Measurements from ENCODE around the gene USP21.

Gene USP21

GRCh38 chr1:161157867-161158266, 1.4 kb upstream of the USP21 start:
- Histone ChIP-seq H3K4me2 (ENCODE audit: low read length) (no peak overlapping the region), H3K18ac (ENCODE audit: low read length) (no peak overlapping the region), H3K4me1 (ENCODE audit: control insufficient read depth, low read depth, low read length) (peaks cover 4% of the 10 kb centered on the region), H3K79me2 (ENCODE audit: control insufficient read depth, insufficient read depth, low read length) (no peaks in the 10 kb centered on the region), H2BK120ac (ENCODE audit: low read depth, low read length) (no peak overlapping the region), H3K56ac (ENCODE audit: low read length) (no peak overlapping the region), H3K27me3 (ENCODE audit: insufficient read depth, low read length, poor library complexity) (no peaks in the 10 kb centered on the region), H4K5ac (ENCODE audit: low read length) (no peak overlapping the region), H3K9ac (ENCODE audit: low read length) (no peak overlapping the region), H2BK15ac (replicated peaks; ENCODE audit: low read depth) (no peak overlapping the region), H3K4me3 (ENCODE audit: low read length) (no peak overlapping the region), H3K23ac (ENCODE audit: low read length) (no peak overlapping the region), H3K4ac (ENCODE audit: low read depth, low read length) (no peak overlapping the region), H3K27ac (ENCODE audit: low read depth, low read length) (no peak overlapping the region), H3K79me1 (ENCODE audit: low read length) (peaks cover 5% of the 10 kb centered on the region), H2AK5ac (ENCODE audit: low read length) (no peak overlapping the region), H2BK5ac (ENCODE audit: low read length) (no peak overlapping the region), H4K8ac (ENCODE audit: low read depth, low read length) (no peak overlapping the region), H3K36me3 (ENCODE audit: control insufficient read depth, insufficient read depth, low read length) (no peaks in the 10 kb centered on the region)
- no peak for DNase-seq
- no CpG with 5 or more reads among the region's 1 CpG for WGBS (ENCODE audit: extremely low coverage, insufficient coverage, low lambda C conversion rate)

- H4K5ac ChIP-seq (ENCODE audit: low read length), result no peak overlapping the region
- no peak overlapping the region for H3K4me3 ChIP-seq (ENCODE audit: low read length)
- peaks cover 5% of the 10 kb centered on the region for H3K79me1 ChIP-seq (ENCODE audit: low read length)
- H3K27me3 ChIP-seq (ENCODE audit: insufficient read depth, low read length, poor library complexity), result no peaks in the 10 kb centered on the region
- no peak overlapping the region for H2BK5ac ChIP-seq (ENCODE audit: low read length)
- H3K56ac ChIP-seq (ENCODE audit: low read length), result peak overlapping the region; percentile 89
- H3K4me1 ChIP-seq (ENCODE audit: control insufficient read depth, low read depth, low read length), result peaks cover 4% of the 10 kb centered on the region
- no peak overlapping the region for H4K8ac ChIP-seq (ENCODE audit: low read depth, low read length)
- H3K27ac ChIP-seq (ENCODE audit: low read depth, low read length), result no peak overlapping the region
- no peak overlapping the region for H2BK120ac ChIP-seq (ENCODE audit: low read depth, low read length)
- H2AK5ac ChIP-seq (ENCODE audit: low read length), result no peak overlapping the region
- H3K9ac ChIP-seq (ENCODE audit: low read length), result peak overlapping the region; percentile 83
- DNase-seq, result no peak
- H3K4me2 ChIP-seq (ENCODE audit: low read length), result no peak overlapping the region
- no peaks in the 10 kb centered on the region for H3K36me3 ChIP-seq (ENCODE audit: control insufficient read depth, insufficient read depth, low read length)
- H3K4ac ChIP-seq (ENCODE audit: low read depth, low read length), result no peak overlapping the region
- no peak overlapping the region for H3K23ac ChIP-seq (ENCODE audit: low read length)
- no peak overlapping the region for H3K18ac ChIP-seq (ENCODE audit: low read length)
- no CpG with 5 or more reads among the region's 9 CpGs for WGBS (ENCODE audit: extremely low coverage, insufficient coverage, low lambda C conversion rate)
- no peak overlapping the region for H2BK15ac ChIP-seq (replicated peaks; ENCODE audit: low read depth)
- H3K79me2 ChIP-seq (ENCODE audit: control insufficient read depth, insufficient read depth, low read length), result no peaks in the 10 kb centered on the region
These were observed 837 bp upstream of the USP21 start for GRCh38 chr1:161158316-161159010.

GRCh38 chr1:161159913-161160243, 578 bp downstream of the USP21 start:
- no peak for DNase-seq
- Histone ChIP-seq H2BK120ac (ENCODE audit: low read depth, low read length) (no peak overlapping the region), H3K23ac (ENCODE audit: low read length) (no peak overlapping the region), H3K79me2 (ENCODE audit: control insufficient read depth, insufficient read depth, low read length) (no peaks in the 10 kb centered on the region), H3K9ac (ENCODE audit: low read length) (peak overlapping the region; percentile 82), H3K27ac (ENCODE audit: low read depth, low read length) (no peak overlapping the region), H2BK15ac (replicated peaks; ENCODE audit: low read depth) (no peak overlapping the region), H3K4me1 (ENCODE audit: control insufficient read depth, low read depth, low read length) (peaks cover 2% of the 10 kb centered on the region), H3K36me3 (ENCODE audit: control insufficient read depth, insufficient read depth, low read length) (no peaks in the 10 kb centered on the region), H2BK5ac (ENCODE audit: low read length) (no peak overlapping the region), H3K4ac (ENCODE audit: low read depth, low read length) (peak overlapping the region; percentile 92), H4K8ac (ENCODE audit: low read depth, low read length) (no peak overlapping the region), H3K18ac (ENCODE audit: low read length) (peak overlapping the region; percentile 93), H4K5ac (ENCODE audit: low read length) (no peak overlapping the region), H3K56ac (ENCODE audit: low read length) (peak overlapping the region; percentile 91), H2AK5ac (ENCODE audit: low read length) (no peak overlapping the region), H3K4me2 (ENCODE audit: low read length) (peak overlapping the region; percentile 91), H3K4me3 (ENCODE audit: low read length) (peak overlapping the region; percentile 43), H3K27me3 (ENCODE audit: insufficient read depth, low read length, poor library complexity) (no peaks in the 10 kb centered on the region), H3K79me1 (ENCODE audit: low read length) (peaks cover 5% of the 10 kb centered on the region)
- no CpG with 5 or more reads among the region's 11 CpGs for WGBS (ENCODE audit: extremely low coverage, insufficient coverage, low lambda C conversion rate)

DNA sequence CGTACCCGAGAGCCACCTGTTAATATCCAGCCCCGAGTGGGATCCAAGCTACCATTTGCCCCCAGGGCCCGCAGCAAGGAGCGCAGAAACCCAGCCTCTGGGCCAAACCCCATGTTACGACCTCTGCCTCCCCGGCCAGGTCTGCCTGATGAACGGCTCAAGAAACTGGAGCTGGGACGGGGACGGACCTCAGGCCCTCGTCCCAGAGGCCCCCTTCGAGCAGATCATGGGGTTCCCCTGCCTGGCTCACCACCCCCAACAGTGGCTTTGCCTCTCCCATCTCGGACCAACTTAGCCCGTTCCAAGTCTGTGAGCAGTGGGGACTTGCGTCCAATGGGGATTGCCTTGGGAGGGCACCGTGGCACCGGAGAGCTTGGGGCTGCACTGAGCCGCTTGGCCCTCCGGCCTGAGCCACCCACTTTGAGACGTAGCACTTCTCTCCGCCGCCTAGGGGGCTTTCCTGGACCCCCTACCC, 1.4 kb downstream of the USP21 start:
- H2BK15ac ChIP-seq (replicated peaks; ENCODE audit: low read depth), result no peak overlapping the region
- H2BK5ac ChIP-seq (ENCODE audit: low read length), result no peak overlapping the region
- H3K18ac ChIP-seq (ENCODE audit: low read length), result no peak overlapping the region
- H3K27me3 ChIP-seq (ENCODE audit: insufficient read depth, low read length, poor library complexity), result no peaks in the 10 kb centered on the region
- H4K5ac ChIP-seq (ENCODE audit: low read length), result no peak overlapping the region
- H4K8ac ChIP-seq (ENCODE audit: low read depth, low read length), result no peak overlapping the region
- H3K79me1 ChIP-seq (ENCODE audit: low read length), result peaks cover 5% of the 10 kb centered on the region
- no CpG with 5 or more reads among the region's 22 CpGs for WGBS (ENCODE audit: extremely low coverage, insufficient coverage, low lambda C conversion rate)
- no peaks in the 10 kb centered on the region for H3K36me3 ChIP-seq (ENCODE audit: control insufficient read depth, insufficient read depth, low read length)
- no peak overlapping the region for H3K23ac ChIP-seq (ENCODE audit: low read length)
- H3K4ac ChIP-seq (ENCODE audit: low read depth, low read length), result no peak overlapping the region
- H2AK5ac ChIP-seq (ENCODE audit: low read length), result no peak overlapping the region
- H3K27ac ChIP-seq (ENCODE audit: low read depth, low read length), result no peak overlapping the region
- no peak for DNase-seq
- H3K9ac ChIP-seq (ENCODE audit: low read length), result no peak overlapping the region
- no peak overlapping the region for H3K56ac ChIP-seq (ENCODE audit: low read length)
- no peak overlapping the region for H3K4me2 ChIP-seq (ENCODE audit: low read length)
- H3K4me1 ChIP-seq (ENCODE audit: control insufficient read depth, low read depth, low read length), result peaks cover 2% of the 10 kb centered on the region
- H2BK120ac ChIP-seq (ENCODE audit: low read depth, low read length), result no peak overlapping the region
- H3K79me2 ChIP-seq (ENCODE audit: control insufficient read depth, insufficient read depth, low read length), result no peaks in the 10 kb centered on the region
- no peak overlapping the region for H3K4me3 ChIP-seq (ENCODE audit: low read length)

- Histone ChIP-seq H2AK5ac (ENCODE audit: low read length) (no peak overlapping the region), H3K79me2 (ENCODE audit: control insufficient read depth, insufficient read depth, low read length) (no peaks in the 10 kb centered on the region), H2BK120ac (ENCODE audit: low read depth, low read length) (no peak overlapping the region), H3K56ac (ENCODE audit: low read length) (no peak overlapping the region), H3K27ac (ENCODE audit: low read depth, low read length) (no peak overlapping the region), H4K5ac (ENCODE audit: low read length) (no peak overlapping the region), H3K79me1 (ENCODE audit: low read length) (peaks cover 5% of the 10 kb centered on the region), H4K8ac (ENCODE audit: low read depth, low read length) (no peak overlapping the region), H3K18ac (ENCODE audit: low read length) (no peak overlapping the region), H3K23ac (ENCODE audit: low read length) (no peak overlapping the region), H3K4me1 (ENCODE audit: control insufficient read depth, low read depth, low read length) (peaks cover 2% of the 10 kb centered on the region), H3K9ac (ENCODE audit: low read length) (no peak overlapping the region), H2BK15ac (replicated peaks; ENCODE audit: low read depth) (no peak overlapping the region), H3K4ac (ENCODE audit: low read depth, low read length) (no peak overlapping the region), H3K4me2 (ENCODE audit: low read length) (no peak overlapping the region), H3K27me3 (ENCODE audit: insufficient read depth, low read length, poor library complexity) (no peaks in the 10 kb centered on the region), H3K4me3 (ENCODE audit: low read length) (no peak overlapping the region), H3K36me3 (ENCODE audit: control insufficient read depth, insufficient read depth, low read length) (no peaks in the 10 kb centered on the region), H2BK5ac (ENCODE audit: low read length) (no peak overlapping the region)
- WGBS (ENCODE audit: extremely low coverage, insufficient coverage, low lambda C conversion rate), result no CpG with 5 or more reads among the region's 5 CpGs
- DNase-seq, result no peak
These were observed 2.4 kb downstream of the USP21 start for GRCh38 chr1:161161652-161162051.

- Histone ChIP-seq H3K4me3 (ENCODE audit: low read length) (no peak overlapping the region), H3K56ac (ENCODE audit: low read length) (no peak overlapping the region), H3K36me3 (ENCODE audit: control insufficient read depth, insufficient read depth, low read length) (no peaks in the 10 kb centered on the region), H3K23ac (ENCODE audit: low read length) (no peak overlapping the region), H2BK15ac (replicated peaks; ENCODE audit: low read depth) (no peak overlapping the region), H2BK120ac (ENCODE audit: low read depth, low read length) (no peak overlapping the region), H3K79me2 (ENCODE audit: control insufficient read depth, insufficient read depth, low read length) (no peaks in the 10 kb centered on the region), H3K9ac (ENCODE audit: low read length) (no peak overlapping the region), H3K27me3 (ENCODE audit: insufficient read depth, low read length, poor library complexity) (no peaks in the 10 kb centered on the region), H2BK5ac (ENCODE audit: low read length) (no peak overlapping the region), H3K27ac (ENCODE audit: low read depth, low read length) (no peak overlapping the region), H3K4me1 (ENCODE audit: control insufficient read depth, low read depth, low read length) (peaks cover 2% of the 10 kb centered on the region), H2AK5ac (ENCODE audit: low read length) (no peak overlapping the region), H4K8ac (ENCODE audit: low read depth, low read length) (no peak overlapping the region), H3K4ac (ENCODE audit: low read depth, low read length) (no peak overlapping the region), H3K79me1 (ENCODE audit: low read length) (peaks cover 5% of the 10 kb centered on the region), H4K5ac (ENCODE audit: low read length) (no peak overlapping the region), H3K18ac (ENCODE audit: low read length) (no peak overlapping the region), H3K4me2 (ENCODE audit: low read length) (no peak overlapping the region)
- no CpG with 5 or more reads among the region's 7 CpGs for WGBS (ENCODE audit: extremely low coverage, insufficient coverage, low lambda C conversion rate)
- no peak for DNase-seq
These were observed 2.8 kb downstream of the USP21 start for GRCh38 chr1:161162052-161162451.

All from mesendoderm (in vitro differentiated cells).